Stimulated activated CD4-positive, alpha-beta T cell treated with anti-CD3 and anti-CD28 coated beads, TNF-alpha, amount 100 ng/mL, for 24 hours (primary cell): ENCODE results near the gene PCDHA13.
"Not testable (repeated sequence)": the region's sequence is repeated elsewhere in the genome, so short reads cannot be mapped to it uniquely, and the experiment has no call there.

Source experiments
- DNase-seq, 3 experiments: peaks; one replicate each; pipeline ENCODE4 v3.0.0-alpha.2; 2020; ENCODE audit warnings: low read depth in 3 of 3

PCDHA13 gene

DNA sequence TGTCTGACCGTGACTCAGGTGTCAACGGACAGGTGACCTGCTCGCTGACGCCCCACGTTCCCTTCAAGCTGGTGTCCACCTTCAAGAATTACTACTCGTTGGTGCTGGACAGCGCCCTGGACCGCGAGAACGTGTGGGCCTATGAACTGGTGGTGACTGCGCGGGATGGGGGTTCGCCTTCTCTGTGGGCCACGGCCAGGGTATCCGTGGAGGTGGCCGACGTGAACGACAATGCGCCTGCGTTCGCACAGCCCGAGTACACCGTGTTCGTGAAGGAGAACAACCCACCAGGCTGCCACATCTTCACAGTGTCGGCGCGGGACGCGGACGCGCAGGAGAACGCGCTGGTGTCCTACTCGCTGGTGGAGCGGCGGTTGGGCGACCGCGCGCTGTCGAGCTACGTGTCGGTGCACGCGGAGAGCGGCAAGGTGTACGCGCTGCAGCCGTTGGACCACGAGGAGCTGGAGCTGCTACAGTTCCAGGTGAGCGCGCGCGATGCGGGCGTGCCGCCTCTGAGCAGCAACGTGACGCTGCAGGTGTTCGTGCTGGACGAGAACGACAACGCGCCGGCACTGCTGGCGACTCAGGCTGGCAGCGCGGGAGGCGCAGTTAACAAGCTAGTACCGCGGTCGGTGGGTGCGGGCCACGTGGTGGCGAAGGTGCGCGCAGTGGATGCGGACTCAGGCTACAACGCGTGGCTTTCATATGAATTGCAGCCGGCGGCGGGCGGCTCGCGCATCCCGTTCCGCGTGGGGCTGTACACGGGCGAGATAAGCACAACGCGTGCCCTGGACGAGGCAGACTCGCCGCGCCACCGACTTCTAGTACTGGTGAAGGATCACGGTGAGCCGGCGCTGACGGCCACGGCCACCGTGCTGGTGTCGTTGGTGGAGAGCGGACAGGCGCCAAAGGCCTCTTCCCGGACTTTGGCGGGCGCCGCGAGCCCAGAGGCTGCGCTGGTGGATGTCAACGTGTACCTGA lies 11.4 kb upstream of the PCDHA13 start:
- DNase-seq, result no peak

DNA sequence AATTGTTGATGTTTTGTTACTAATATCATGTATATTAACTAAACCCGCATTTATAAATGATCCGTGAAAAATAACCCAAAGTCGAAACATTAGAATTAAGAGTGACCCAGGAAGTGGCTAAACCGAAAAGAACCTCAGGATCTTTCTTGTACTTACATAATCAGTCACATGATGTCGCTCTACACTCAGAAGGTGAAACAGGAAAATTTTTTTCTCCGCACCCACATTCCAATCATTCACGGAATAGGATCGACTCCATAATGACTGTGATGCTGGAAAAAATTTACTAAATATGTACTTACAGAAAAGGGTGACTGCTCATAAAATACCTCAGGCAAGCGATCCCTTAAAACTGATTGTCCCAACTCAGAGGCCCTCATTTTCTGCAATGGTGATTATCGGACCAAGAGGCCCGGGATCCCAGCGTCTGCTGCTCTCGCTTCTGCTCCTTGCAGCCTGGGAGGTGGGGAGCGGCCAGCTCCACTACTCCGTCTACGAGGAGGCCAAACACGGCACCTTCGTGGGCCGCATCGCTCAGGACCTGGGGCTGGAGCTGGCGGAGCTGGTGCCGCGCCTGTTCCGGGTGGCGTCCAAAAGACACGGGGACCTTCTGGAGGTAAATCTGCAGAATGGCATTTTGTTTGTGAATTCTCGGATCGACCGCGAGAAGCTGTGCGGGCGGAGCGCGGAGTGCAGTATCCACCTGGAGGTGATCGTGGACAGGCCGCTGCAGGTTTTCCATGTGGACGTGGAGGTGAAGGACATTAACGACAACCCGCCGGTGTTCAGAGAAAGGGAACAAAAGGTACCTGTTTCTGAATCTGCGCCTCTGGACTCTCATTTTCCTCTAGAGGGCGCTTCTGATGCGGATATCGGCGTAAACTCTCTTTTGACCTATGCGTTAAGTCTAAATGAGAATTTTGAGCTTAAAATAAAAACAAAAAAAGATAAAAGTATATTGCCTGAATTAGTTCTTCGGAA lies 6.5 kb upstream of the PCDHA13 start, which contains the start of gene PCDHA12:
Gene PCDHA12, plus strand, starts transcription at position 224 of the 981 bp plus-strand sequence. Its CDS starts 165 bp downstream, at position 389.
- DNase-seq, result no peak

DNA sequence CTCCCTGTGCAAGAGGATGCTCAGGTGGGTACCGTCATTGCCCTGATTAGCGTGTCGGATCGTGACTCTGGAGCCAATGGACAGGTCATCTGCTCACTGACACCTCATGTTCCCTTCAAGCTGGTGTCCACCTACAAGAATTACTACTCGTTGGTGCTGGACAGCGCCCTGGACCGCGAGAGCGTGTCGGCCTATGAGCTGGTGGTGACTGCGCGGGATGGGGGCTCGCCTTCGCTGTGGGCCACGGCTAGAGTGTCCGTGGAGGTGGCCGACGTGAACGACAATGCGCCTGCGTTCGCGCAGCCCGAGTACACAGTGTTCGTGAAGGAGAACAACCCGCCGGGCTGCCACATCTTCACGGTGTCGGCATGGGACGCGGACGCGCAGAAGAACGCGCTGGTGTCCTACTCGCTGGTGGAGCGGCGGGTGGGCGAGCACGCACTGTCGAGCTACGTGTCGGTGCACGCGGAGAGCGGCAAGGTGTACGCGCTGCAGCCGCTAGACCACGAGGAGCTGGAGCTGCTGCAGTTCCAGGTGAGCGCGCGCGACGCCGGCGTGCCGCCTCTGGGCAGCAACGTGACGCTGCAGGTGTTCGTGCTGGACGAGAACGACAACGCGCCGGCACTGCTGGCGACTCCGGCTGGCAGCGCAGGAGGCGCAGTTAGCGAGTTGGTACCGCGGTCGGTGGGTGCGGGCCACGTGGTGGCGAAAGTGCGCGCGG lies 5.2 kb upstream of the PCDHA13 start:
- not testable (repeated sequence) for DNase-seq

DNA sequence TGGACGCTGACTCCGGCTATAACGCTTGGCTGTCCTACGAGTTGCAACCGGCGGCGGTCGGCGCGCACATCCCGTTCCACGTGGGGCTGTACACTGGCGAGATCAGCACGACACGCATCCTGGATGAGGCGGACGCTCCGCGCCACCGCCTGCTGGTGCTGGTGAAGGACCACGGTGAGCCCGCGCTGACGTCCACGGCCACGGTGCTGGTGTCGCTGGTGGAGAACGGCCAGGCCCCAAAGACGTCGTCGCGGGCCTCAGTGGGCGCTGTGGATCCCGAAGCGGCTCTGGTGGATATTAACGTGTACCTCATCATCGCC lies 4.7 kb upstream of the PCDHA13 start:
- no peak for DNase-seq

DNA sequence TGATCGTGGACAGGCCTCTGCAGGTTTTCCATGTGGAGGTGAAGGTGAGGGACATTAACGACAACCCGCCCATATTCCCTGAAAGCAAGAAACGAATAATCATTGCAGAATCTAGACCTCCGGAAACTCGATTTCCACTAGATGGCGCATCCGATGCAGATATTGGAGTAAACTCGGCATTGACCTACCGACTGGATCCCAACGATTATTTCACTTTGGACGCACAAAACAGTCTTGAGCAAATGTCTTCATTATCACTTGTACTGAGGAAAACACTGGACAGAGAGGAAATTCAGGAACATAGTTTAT lies 621 bp downstream of the PCDHA13 start:
- DNase-seq, result no peak

DNA sequence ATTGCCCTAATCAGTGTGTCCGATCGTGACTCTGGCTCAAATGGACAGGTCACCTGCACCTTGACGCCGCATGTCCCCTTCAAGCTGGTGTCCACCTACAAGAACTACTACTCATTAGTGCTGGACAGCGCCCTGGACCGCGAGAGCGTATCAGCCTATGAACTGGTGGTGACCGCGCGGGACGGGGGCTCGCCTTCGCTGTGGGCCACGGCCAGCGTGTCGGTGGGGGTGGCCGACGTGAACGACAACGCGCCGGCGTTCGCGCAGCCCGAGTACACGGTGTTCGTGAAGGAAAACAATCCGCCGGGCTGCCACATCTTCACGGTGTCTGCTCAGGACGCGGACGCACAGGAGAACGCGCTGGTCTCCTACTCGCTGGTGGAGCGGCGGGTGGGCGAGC lies 1.4 kb downstream of the PCDHA13 start:
- DNase-seq, result no peak

DNA sequence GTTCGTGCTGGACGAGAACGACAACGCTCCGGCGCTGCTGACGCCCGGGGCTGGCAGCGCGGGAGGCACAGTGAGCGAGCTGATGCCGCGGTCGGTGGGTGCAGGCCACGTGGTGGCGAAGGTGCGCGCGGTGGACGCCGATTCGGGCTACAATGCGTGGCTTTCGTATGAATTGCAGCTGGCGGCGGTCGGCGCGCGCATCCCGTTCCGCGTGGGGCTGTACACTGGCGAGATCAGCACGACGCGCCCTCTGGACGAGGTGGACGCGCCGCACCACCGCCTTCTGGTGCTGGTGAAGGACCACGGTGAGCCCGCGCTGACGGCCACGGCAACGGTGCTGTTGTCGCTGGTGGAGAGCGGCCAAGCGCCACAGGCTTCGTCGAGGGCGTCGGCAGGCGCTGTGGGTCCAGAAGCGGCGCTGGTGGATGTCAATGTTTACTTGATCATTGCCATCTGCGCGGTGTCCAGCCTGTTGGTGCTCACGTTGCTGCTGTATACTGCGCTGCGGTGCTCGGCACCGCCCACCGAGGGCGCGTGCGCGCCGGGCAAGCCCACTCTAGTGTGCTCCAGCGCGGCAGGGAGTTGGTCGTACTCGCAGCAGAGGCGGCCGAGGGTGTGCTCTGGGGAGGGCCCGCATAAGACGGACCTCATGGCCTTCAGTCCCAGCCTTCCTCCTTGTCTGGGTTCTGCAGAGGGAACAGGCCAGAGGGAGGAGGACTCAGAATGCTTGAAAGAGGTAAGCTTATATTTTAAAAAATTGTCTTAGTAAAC lies 2.2 kb downstream of the PCDHA13 start:
- no peak for DNase-seq

DNA sequence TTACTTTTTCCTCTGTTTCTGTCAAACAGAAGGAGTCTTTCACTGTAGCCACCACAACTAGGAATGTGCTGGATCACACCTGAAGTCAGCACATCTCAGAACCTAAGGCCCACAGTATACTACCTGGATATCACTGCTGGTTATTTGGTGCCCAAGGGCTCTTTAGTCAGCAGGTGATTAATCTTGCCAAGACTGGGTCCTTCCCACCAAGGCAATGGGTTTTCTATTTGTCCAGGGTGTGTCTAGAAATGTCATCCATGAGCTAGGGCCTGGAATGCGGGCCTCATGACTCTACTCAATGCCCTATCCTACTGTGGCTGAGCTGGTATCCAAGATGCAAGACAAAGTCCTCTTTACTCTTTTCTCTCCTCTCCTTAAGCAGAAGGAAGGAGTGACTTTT lies 34.4 kb downstream of the PCDHA13 start:
- no peak for DNase-seq

DNA sequence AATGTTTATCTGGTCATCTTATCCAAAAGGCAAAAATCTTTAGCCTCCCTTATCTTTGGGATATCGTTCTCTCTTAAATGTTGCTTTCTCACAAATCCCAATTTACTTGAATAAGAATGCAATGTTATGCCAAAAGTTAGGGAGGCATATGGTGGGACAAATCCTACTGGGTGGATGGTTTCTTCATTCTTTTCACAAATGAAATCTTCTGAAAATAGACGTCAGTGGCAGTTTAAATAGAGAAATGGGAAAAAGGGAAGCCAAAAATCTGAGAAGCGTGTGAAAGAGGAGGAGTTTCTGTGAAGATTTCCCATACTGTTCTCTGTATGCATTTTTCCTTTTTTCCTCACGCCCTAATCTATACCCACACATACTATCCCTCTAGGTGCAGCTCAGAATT lies 41.7 kb downstream of the PCDHA13 start:
- no peak for DNase-seq

DNA sequence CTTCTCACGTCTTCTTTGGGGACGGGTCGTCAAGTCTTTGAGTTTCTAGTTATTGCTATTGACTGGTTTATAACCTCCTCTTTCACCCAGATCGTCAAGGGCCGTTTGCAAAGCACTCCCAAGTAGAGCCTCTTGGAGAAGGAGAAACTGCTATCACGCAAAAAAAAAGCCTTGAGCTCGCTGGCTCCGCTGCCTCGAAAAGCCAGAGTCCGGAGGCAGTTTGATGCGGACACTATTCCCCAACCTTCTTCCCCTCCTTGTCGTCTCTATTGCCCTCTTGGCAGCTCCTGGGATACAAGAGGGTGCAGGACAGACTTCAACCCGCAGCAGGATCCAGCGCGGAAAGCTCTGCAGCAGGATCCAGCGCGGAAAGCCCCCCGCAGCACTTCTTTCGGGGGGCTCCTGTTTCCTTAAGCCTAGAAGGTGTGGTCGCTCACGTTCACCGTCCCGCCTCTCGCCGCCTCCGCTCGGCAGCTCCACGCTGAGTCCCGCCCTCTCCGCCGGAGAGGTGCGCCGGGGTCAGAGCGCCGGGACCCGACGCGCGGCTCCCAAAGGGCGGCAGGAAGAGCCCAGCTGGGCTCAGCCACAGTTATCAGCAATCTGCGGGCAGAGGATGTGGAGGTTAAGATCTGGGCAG lies 44.0 kb downstream of the PCDHA13 start, which contains the start of gene PCDHAC1:
Gene PCDHAC1, plus strand, starts transcription at position 494 of the 637 bp plus-strand sequence. CDS start 594 bp downstream, outside the sequence.
- no peak for DNase-seq

DNA sequence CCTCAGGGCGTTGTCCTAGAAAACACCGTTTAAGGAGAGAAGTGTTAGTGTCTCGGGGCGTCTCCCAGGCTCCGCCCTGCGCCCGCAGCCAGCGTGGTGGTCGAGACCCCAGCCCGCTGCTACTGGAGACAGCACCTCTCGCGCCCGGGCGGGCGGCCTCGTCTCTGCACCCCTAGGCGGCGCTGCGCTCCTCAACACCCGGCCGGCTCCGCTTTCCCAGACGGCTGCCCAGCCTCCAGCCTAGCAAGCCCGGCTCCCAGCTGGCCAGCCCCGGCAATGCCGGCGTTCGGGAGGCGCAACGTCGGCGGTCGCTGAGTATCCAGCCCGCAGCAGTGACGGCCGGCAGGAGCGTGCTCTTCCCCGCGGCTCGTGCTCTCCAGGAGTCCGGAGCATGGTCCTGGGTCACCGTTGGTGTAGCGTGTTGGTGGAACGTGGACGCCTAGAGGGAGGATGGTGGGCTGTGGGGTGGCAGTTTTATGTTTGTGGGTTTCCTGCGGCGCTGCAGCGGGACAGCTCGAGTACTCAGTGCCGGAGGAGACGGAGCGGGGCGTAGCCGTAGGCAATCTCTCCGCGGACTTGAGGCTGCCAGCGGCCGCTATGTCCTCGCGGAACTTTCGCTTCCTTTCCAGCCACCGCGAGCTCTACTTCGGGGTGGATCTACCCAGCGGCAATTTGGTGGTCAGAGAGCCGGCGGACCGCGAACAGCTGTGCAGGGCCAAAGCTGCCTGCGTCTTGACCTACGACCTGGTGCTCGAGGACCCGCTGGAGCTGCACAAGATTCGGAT lies 44.7 kb downstream of the PCDHA13 start:
- DNase-seq, result peak in 2 of 3 experiments; percentile 1 to 43

DNA sequence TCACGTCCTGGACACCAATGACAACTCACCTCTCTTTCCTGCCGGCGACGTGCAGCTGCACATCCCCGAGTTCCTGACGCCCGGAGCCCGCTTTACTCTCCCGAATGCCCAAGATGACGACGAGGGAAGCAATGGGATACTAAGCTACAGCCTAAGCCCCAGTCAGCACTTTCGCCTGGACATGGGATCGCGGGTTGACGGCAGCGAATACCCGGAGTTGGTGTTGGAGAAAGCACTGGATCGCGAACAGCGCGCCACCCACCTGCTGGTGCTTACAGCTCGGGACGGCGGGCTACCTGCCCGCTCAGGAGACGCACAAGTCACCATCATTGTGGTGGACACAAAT lies 45.3 kb downstream of the PCDHA13 start:
- DNase-seq, result no peak
